Gastrocnemius medialis (tissue), 4 donors: ENCODE results near the gene ALB. TPM values are rescaled to one million over a fixed set of nuclear protein-coding genes. Genes with fewer than 3 reads are reported as not detected.

ENCODE experiments used
- ATAC-seq, 2 donors: fragments of 150-250 bp; one replicate each; pipeline ENCODE4 v1.9.1; 2016
- DNase-seq, 2 donors: peaks; one replicate each; pipeline ENCODE4 v3.0.0-alpha.2; 2019
- H3K27ac ChIP-seq, 4 donors: fragments of 200-600 bp; sonication (generic); 1 replicate in 1 of 4; 2 replicates in 3 of 4; pipeline ENCODE4 v1.5.1; 2016 to 2018; ENCODE audit warnings: mild to moderate bottlenecking in 2 of 4, moderate library complexity in 1 of 4
- H3K27me3 ChIP-seq, 3 donors: fragments of 200-600 bp; sonication (generic) in 2 of 3; 1 replicate in 1 of 3; 2 replicates in 2 of 3; pipeline versions ENCODE4 v1.5.1 to v1.6.0; 2016 to 2019; ENCODE audit warnings: mild to moderate bottlenecking in 1 of 3, moderate library complexity in 1 of 3
- H3K36me3 ChIP-seq, 2 donors: fragments of 200-600 bp; sonication (generic) in 1 of 2; one replicate each; pipeline ENCODE4 v1.5.1; 2017 to 2018
- H3K4me1 ChIP-seq, 2 donors: fragments of 200-600 bp; sonication (generic) in 1 of 2; one replicate each; pipeline ENCODE4 v1.5.1; 2016 to 2017; ENCODE audit warnings: mild to moderate bottlenecking in 2 of 2
- H3K4me3 ChIP-seq, 4 donors: fragments of 200-600 bp; sonication (generic) in 3 of 4; 1 replicate in 1 of 4; 2 replicates in 3 of 4; pipeline ENCODE4 v1.5.1; 2016 to 2019; ENCODE audit warnings: mild to moderate bottlenecking in 2 of 4
- H3K9me3 ChIP-seq, 3 donors: fragments of 200-600 bp; sonication (generic) in 2 of 3; 1 replicate in 1 of 3; 2 replicates in 2 of 3; pipeline ENCODE4 v1.5.1; 2016 to 2019
- POLR2A ChIP-seq, 2 donors: fragments of 450-650 bp; IDR thresholded peaks; one replicate each; pipeline ENCODE4 v1.6.1; 2017; ENCODE audit warnings: antibody characterized with exemption in 2 of 2, mild to moderate bottlenecking in 2 of 2, moderate library complexity in 2 of 2
- in situ Hi-C, 4 donors: fragments of 200-750 bp; cut with MboI; loops; one replicate each; pipeline versions ENCODE4 v1.15.0 to v1.8.0; 2017; ENCODE audit warnings: low sequenced_read_pairs in 4 of 4
- intact Hi-C: fragments of 100-400 bp; cut with DNase I; formaldehyde crosslinking; loops from one replicate; pipeline ENCODE4 v1.15.1; 2023; ENCODE audit warnings: low total_unique reads
- total RNA-seq, 4 donors: library from RNA; depleted of rRNA; stranded (reverse); fragments of >200 nt; gene quantifications; one replicate each; pipeline versions ENCODE4 v1.1.0 to v1.2.3, GENCODE V29; 2016
- TF ChIP-seq, protein P1 (sequence below), 5 experiments: fragments of 450-650 bp in 3 of 5; fragments of 200-600 bp in 2 of 5; sonication (generic) in 2 of 5; IDR thresholded peaks in 4 of 5; conservative IDR thresholded peaks in 1 of 5; 1 replicate in 4 of 5; 2 replicates in 1 of 5; pipeline ENCODE4 v1.5.1; 2016 to 2019; ENCODE audit warnings: antibody characterized with exemption in 5 of 5, mild to moderate bottlenecking in 3 of 5, moderate library complexity in 3 of 5

ALB gene
- total RNA-seq, 4 donors from 2014 or later, result 67.3 to 166 TPM; not detected in 2

DNA sequence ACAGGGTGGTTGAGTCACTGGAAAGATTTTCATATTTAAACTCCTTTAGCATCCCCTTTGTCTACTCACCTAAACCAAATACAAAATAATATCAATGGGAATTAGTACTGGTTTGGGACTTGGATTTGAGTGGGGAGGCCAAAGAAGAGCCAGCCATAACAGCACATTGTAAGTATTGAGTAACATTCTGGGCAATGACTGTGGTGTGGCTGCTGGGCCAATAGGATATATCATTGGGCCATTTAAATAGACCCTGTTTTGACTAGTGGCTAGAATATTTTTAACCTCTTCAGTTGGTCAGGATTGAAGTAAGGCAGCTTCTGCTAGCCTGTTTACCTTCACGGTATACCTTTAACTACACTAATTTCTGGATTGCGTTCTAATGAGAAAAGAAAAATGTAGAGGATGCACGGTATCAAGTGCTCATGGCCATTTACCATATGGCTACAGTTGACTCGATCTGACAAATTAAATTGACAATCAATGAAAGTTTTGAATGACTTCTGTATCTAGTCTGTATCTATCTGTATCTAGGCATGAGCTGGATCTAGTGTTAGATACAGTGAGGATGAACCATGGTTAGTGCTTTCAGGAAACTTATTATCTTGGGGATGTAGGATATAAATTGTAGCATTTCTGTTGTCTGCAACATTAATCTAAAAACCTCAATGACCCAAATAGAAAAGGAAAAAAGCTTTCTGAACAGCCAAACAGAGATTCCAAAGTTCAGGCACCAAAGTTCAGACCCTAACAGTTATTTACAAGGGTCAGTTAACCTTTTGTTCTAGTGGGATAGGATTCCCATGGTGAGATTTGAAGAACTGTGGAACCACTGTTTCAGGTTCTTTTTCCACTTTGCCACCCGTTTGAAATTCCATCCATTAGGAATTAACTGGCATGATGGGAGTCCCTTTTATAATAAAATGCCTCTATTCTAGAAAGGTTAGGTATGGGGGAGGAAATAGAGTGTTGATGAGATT lies 6.8 kb upstream of the ALB start:
- TF ChIP-seq, protein P1, sequence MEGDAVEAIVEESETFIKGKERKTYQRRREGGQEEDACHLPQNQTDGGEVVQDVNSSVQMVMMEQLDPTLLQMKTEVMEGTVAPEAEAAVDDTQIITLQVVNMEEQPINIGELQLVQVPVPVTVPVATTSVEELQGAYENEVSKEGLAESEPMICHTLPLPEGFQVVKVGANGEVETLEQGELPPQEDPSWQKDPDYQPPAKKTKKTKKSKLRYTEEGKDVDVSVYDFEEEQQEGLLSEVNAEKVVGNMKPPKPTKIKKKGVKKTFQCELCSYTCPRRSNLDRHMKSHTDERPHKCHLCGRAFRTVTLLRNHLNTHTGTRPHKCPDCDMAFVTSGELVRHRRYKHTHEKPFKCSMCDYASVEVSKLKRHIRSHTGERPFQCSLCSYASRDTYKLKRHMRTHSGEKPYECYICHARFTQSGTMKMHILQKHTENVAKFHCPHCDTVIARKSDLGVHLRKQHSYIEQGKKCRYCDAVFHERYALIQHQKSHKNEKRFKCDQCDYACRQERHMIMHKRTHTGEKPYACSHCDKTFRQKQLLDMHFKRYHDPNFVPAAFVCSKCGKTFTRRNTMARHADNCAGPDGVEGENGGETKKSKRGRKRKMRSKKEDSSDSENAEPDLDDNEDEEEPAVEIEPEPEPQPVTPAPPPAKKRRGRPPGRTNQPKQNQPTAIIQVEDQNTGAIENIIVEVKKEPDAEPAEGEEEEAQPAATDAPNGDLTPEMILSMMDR (IDR thresholded peaks at IDR 0.05 in 4 of 5, conservative IDR thresholded peaks at IDR 0.05 in 1 of 5), result no peak
- no peak for TF ChIP-seq POLR2A (IDR thresholded peaks at IDR 0.05)

DNA sequence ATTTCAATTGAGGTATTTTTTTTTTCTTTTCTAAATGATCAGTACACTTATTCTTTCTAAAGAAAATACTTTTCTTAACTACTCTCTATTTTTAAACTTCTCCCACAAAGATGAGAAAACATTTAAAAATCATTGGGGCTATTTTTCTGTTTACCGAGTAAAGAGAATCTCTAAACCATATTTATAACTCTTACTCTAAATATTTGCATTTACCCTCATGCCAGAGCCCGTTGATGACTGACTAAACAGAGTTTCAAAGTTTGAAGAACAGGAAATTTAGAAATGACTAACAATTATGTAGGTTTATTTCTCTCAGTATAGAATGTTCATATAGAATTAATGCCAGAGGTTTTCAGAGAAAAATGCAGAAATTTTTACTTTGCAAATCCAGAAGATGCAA lies 2.7 kb upstream of the ALB start:
- Histone ChIP-seq H3K27me3 (no peaks in the 10 kb centered on the region), H3K4me3 (no peak overlapping the region), H3K9me3 (no peaks in the 10 kb centered on the region), H3K4me1 (no peaks in the 10 kb centered on the region), H3K27ac (no peak overlapping the region), H3K36me3 (no peaks in the 10 kb centered on the region)
- intact Hi-C loops, result no loop called here
- in situ Hi-C loops, result no loop called here
- ATAC-seq (no peak), DNase-seq (no peak)
- no peak for TF ChIP-seq POLR2A (IDR thresholded peaks at IDR 0.05)
- TF ChIP-seq, protein P1 (IDR thresholded peaks at IDR 0.05 in 4 of 5, conservative IDR thresholded peaks at IDR 0.05 in 1 of 5), result no peak

More for the DNA sequence above, 6.8 kb upstream of the ALB start:
- DNase-seq (no peak), ATAC-seq (no peak)
- Histone ChIP-seq H3K27ac (no peak overlapping the region), H3K4me3 (no peak overlapping the region), H3K4me1 (no peaks in the 10 kb centered on the region), H3K27me3 (no peaks in the 10 kb centered on the region), H3K36me3 (no peaks in the 10 kb centered on the region), H3K9me3 (no peaks in the 10 kb centered on the region)
- intact Hi-C loops, result no loop called here
- in situ Hi-C loops, result no loop called here

DNA sequence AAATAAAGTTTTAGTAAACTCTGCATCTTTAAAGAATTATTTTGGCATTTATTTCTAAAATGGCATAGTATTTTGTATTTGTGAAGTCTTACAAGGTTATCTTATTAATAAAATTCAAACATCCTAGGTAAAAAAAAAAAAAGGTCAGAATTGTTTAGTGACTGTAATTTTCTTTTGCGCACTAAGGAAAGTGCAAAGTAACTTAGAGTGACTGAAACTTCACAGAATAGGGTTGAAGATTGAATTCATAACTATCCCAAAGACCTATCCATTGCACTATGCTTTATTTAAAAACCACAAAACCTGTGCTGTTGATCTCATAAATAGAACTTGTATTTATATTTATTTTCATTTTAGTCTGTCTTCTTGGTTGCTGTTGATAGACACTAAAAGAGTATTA lies 370 bp downstream of the ALB start:
- no peaks in the 10 kb centered on the region for H3K9me3 ChIP-seq

DNA sequence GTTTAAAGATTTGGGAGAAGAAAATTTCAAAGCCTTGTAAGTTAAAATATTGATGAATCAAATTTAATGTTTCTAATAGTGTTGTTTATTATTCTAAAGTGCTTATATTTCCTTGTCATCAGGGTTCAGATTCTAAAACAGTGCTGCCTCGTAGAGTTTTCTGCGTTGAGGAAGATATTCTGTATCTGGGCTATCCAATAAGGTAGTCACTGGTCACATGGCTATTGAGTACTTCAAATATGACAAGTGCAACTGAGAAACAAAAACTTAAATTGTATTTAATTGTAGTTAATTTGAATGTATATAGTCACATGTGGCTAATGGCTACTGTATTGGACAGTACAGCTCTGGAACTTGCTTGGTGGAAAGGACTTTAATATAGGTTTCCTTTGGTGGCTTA lies 1.1 kb downstream of the ALB start:
- in situ Hi-C loops, result no loop called here
- no peak for ATAC-seq
- intact Hi-C loops, result no loop called here
- TF ChIP-seq POLR2A (IDR thresholded peaks at IDR 0.05), result no peak
- TF ChIP-seq, protein P1 (IDR thresholded peaks at IDR 0.05 in 4 of 5, conservative IDR thresholded peaks at IDR 0.05 in 1 of 5), result no peak
- H3K27ac ChIP-seq, result no peak overlapping the region
- no peaks in the 10 kb centered on the region for H3K27me3 ChIP-seq
- no peak for DNase-seq
- no peaks in the 10 kb centered on the region for H3K9me3 ChIP-seq
- H3K4me1 ChIP-seq, result no peaks in the 10 kb centered on the region
- no peaks in the 10 kb centered on the region for H3K36me3 ChIP-seq
- H3K4me3 ChIP-seq, result no peak overlapping the region

More for the DNA sequence above, 370 bp downstream of the ALB start:
- intact Hi-C loops (no loop called here), in situ Hi-C loops (no loop called here)
- ATAC-seq, result no peak
- no peak overlapping the region for H3K27ac ChIP-seq
- no peak for DNase-seq
- H3K4me1 ChIP-seq, result no peaks in the 10 kb centered on the region
- no peaks in the 10 kb centered on the region for H3K36me3 ChIP-seq
- H3K4me3 ChIP-seq, result no peak overlapping the region
- no peaks in the 10 kb centered on the region for H3K27me3 ChIP-seq
- no peak for TF ChIP-seq POLR2A (IDR thresholded peaks at IDR 0.05)
- TF ChIP-seq, protein P1 (IDR thresholded peaks at IDR 0.05 in 4 of 5, conservative IDR thresholded peaks at IDR 0.05 in 1 of 5), result no peak
